ENCODE data around the gene TMC3.

TMC3 gene

DNA sequence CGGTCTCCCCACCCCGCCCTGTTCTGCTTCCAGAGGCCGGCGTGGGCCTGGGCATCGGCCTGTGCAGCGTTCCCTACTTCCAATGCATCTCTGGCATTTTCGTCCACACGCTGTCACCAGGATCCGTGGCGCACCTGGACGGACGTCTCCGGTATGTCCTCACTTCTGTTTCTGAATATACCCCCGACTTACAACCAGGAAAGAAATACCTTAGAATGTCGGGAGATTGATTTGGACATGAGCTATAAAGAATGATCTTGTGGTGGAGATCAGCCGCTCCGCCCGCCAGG, 91.5 kb downstream of the TMC3 start:
- no peak for FAIRE-seq
- no peak for DNase-seq (ENCODE audit: insufficient read length)
- TF ChIP-seq TAF1 (IDR thresholded peaks at IDR 0.05; ENCODE audit: borderline replicate concordance, low read depth, low read length) (no peak), POLR2AphosphoS5 (IDR thresholded peaks at IDR 0.05; ENCODE audit: low read depth, low read length) (no peak)

DNA sequence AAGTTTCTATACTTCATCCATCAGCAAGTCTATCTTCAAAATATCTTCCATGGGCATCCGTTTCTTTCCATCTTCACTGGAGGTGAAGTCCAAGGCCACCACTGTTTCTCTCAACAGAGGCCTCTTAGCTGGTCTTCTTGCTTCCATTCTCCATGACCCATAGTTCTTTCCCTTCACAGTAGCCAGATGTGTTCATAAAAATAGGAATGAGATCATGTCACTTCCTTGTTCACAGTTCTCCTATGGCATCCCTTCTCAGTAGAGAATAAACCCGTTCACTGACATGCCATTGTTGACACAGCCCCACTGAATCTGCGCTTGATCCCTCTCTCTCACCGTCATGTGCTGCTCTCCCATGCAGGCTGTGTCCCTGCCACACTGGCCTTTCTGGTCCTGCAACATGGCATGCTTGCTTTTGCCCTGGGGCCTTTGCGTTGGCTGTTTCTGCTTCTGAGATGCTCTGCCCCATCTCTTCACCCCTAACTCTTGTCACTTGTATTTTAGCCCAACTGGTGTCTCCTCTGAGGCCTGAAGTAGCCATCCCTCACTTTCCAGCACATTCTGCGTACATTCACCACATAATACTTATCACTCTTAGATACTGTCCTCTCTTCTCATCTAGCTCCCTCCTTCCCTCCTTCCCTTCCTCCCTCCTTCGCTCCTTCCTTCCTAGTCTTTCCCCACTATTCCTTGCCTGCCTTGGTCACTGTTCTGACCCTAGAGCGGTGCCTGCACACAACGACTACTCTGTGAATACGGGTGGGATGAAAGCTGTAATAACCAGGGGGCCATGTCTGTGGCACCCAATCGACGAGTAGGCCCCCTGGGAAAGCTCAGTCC, 92.0 kb downstream of the TMC3 start:
- TF ChIP-seq TAF1 (IDR thresholded peaks at IDR 0.05; ENCODE audit: borderline replicate concordance, low read depth, low read length) (no peak), POLR2A (IDR thresholded peaks at IDR 0.05; ENCODE audit: low read depth, low read length) (no peak), POLR2AphosphoS5 (IDR thresholded peaks at IDR 0.05; ENCODE audit: low read depth, low read length) (no peak)
- FAIRE-seq (no peak), DNase-seq (ENCODE audit: insufficient read length) (no peak)

DNA sequence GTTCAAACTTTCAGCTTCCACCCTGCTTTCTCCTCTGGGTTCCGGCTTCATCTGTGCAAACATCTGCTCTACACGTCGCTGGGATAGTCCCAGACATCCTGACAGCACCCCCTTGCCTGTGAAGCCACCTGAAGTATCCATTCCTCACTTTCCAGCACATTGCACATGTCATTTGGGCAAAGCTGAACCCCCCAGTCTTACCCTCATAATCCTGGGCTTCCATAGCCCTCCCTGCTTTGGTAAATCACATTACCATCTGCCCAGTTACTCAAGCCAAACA, 92.6 kb downstream of the TMC3 start:
- no peak for TF ChIP-seq TAF1 (IDR thresholded peaks at IDR 0.05; ENCODE audit: borderline replicate concordance, low read depth, low read length)
- TF ChIP-seq POLR2AphosphoS5 (IDR thresholded peaks at IDR 0.05; ENCODE audit: low read depth, low read length): no peak
- TF ChIP-seq POLR2A (IDR thresholded peaks at IDR 0.05; ENCODE audit: low read depth, low read length): no peak
- no peak for DNase-seq (ENCODE audit: insufficient read length)
- FAIRE-seq: no peak

Data from GM12892 (cell line).